Measurements from ENCODE around the gene SMIM7. TPM values are rescaled to one million over a fixed set of nuclear protein-coding genes. Genes with fewer than 3 reads are reported as not detected.
A peak's percentile ranks its signal among the peaks of the same experiment; 100 is the strongest.

The SMIM7 gene
- total and polyA plus RNA-seq, 2 of the 13 experiments (the other 11 are each of a cell fraction or from before 2014, with no cell fraction given) = 55.7 to 74.9 TPM

- peak; percentile 29; the same call in 1 of the 2 replicates for TF ChIP-seq ZFP91 (CRISPR knock-in tag; IDR thresholded peaks at IDR 0.05; ENCODE audit: borderline replicate concordance)
- TF ChIP-seq SP4 (CRISPR knock-in tag; IDR thresholded peaks at IDR 0.05) = no peak
- TF ChIP-seq DBP (CRISPR knock-in tag; IDR thresholded peaks at IDR 0.05; ENCODE audit: not compliant biosample characterization) = no peak
- peak; percentile 97 for TF ChIP-seq ZFY (CRISPR knock-in tag; IDR thresholded peaks at IDR 0.05)
- 0 out of 2 replicates have a peak, but pooled peaks have one; percentile 16 for TF ChIP-seq MAFG (CRISPR knock-in tag; IDR thresholded peaks at IDR 0.05)
- 0 out of 2 replicates have a peak, but pooled peaks have one; percentile 3 for TF ChIP-seq ZNF770 (CRISPR knock-in tag; IDR thresholded peaks at IDR 0.05)
- peak; percentile 24 for TF ChIP-seq SAP130 (CRISPR knock-in tag; IDR thresholded peaks at IDR 0.05; ENCODE audit: low read depth)
- 0 out of 2 replicates have a peak, but pooled peaks have one; percentile 34 for TF ChIP-seq ZNF564 (CRISPR knock-in tag; IDR thresholded peaks at IDR 0.05)
- 0 out of 2 replicates have a peak, but pooled peaks have one; percentile 44 for TF ChIP-seq ZNF430 (CRISPR knock-in tag; IDR thresholded peaks at IDR 0.05)
- TF ChIP-seq MIER2 (CRISPR knock-in tag; IDR thresholded peaks at IDR 0.05) = no peak
- TF ChIP-seq SALL1 (CRISPR knock-in tag; IDR thresholded peaks at IDR 0.05) = peak; percentile 40
- TF ChIP-seq HES4 (CRISPR knock-in tag; IDR thresholded peaks at IDR 0.05; ENCODE audit: borderline replicate concordance) = no peak
- peak; percentile 43 for TF ChIP-seq ARID4A (CRISPR knock-in tag; IDR thresholded peaks at IDR 0.05; ENCODE audit: borderline replicate concordance)
- TF ChIP-seq ZXDC (CRISPR knock-in tag; IDR thresholded peaks at IDR 0.05) = no peak
- no peak for TF ChIP-seq MEIS2 (CRISPR knock-in tag; IDR thresholded peaks at IDR 0.05)
- no peak for TF ChIP-seq STAT5B (CRISPR knock-in tag; IDR thresholded peaks at IDR 0.05)
- peak; percentile 51; the same call in 1 of the 2 replicates for TF ChIP-seq ZNF768 (CRISPR knock-in tag; IDR thresholded peaks at IDR 0.05)
Measured at GRCh38 chr19:16627193-16627927, 32.6 kb downstream of the SMIM7 start (continued).
